ENCODE data around the gene ORC3. TPM values are rescaled to one million over a fixed set of nuclear protein-coding genes. Genes with fewer than 3 reads are reported as not detected.

ORC3 gene
- total and polyA plus RNA-seq, 3 experiments from 2014 or later: 31.1 to 34.1 (median 33.5) TPM

DNA sequence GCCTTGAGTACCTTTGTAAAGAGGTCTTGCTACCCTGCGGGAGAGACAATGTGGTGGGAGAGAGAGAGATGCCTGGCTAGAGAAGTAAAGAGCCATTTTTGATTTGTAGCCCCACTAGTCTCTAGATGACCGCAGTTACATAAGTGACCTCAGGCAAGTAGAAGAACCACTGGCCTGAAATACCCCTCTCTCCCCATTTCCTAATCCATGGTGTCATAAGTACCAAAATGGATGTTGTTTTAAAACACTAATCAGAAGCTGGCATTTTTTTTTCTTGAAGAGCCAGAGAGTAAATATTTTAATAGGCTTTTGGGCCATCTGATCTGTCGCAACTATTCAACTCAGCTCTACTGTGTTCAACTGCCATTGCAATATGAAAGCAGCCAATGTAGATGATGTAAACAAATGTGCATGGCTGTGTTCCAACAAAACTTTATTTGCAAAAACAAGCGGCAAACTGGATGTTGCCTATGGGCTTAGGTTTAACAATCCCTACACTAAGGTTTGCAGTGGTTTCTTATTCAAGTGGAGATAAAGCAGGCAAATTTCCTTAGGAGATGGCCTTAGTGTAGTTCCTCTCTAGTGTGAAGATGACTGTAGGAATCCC lies 36.7 kb upstream of the ORC3 start:
- Histone ChIP-seq H3K4me3 (ENCODE audit: low read length) (no peak overlapping the region), H3K27ac (ENCODE audit: low read depth, low read length) (no peak overlapping the region), H3K27me3 (ENCODE audit: insufficient read depth, low read length, poor library complexity, severe bottlenecking) (no peaks in the 10 kb centered on the region), H3K36me3 (ENCODE audit: insufficient read depth, low read length) (peaks cover under 1% of the 10 kb centered on the region), H3K9me3 (ENCODE audit: low read length) (no peaks in the 10 kb centered on the region), H3K4me1 (ENCODE audit: insufficient read depth, low read length) (no peaks in the 10 kb centered on the region)
- CTCF ChIA-PET: no interaction called here
- peaks cover 11 to 71% (median 27%) of the 10 kb centered on the region in 3 donors for H3K36me3 Mint-ChIP-seq
- POLR2A ChIA-PET: no interaction called here
- no peaks in the 10 kb centered on the region for H3K9me3 Mint-ChIP-seq
- peak overlapping the region in 3 of 8 donors; percentile 2 to 60 (median 5) for H3K27ac Mint-ChIP-seq
- no peak for DNase-seq
- no peak overlapping the region for H3K4me3 Mint-ChIP-seq
- no peaks in the 10 kb centered on the region for H3K27me3 Mint-ChIP-seq
- H3K4me1 Mint-ChIP-seq: peaks cover 11 to 25% (median 16%) of the 10 kb centered on the region in 3 donors

DNA sequence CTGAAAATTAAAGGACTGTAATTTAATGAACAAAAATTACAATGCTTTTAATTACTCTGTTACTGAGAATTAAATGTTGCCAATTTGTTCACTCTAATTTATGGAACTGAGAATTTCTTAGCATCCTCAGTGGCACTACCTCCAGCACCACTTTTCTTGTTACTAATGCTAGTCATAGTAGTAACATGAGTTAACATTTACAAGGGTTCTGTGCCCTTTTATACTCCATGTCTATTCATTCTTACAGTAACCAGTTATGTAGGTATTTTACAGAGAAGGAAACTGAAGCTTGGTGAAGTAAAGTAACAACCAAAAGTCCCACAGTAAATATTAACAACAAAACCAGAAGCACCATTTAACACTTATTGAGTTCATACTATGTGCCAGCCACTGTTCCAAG lies 34.4 kb upstream of the ORC3 start:
- Histone ChIP-seq H3K4me3 (ENCODE audit: low read length) (no peak overlapping the region), H3K4me1 (ENCODE audit: insufficient read depth, low read length) (no peaks in the 10 kb centered on the region), H3K9me3 (ENCODE audit: low read length) (no peaks in the 10 kb centered on the region), H3K27me3 (ENCODE audit: insufficient read depth, low read length, poor library complexity, severe bottlenecking) (no peaks in the 10 kb centered on the region), H3K27ac (ENCODE audit: low read depth, low read length) (no peak overlapping the region), H3K36me3 (ENCODE audit: insufficient read depth, low read length) (peaks cover 3% of the 10 kb centered on the region)
- H3K4me1 Mint-ChIP-seq: peaks cover 9 to 27% (median 18%) of the 10 kb centered on the region in 3 donors
- H3K27me3 Mint-ChIP-seq: no peaks in the 10 kb centered on the region
- no peak for DNase-seq
- H3K4me3 Mint-ChIP-seq: no peak overlapping the region
- ChIA-PET POLR2A (interaction anchor here (0.7 kb wide), 1 partner anchor 188 kb away, joined by 3 read pairs; no protein-coding TSS in a partner anchor), CTCF (no interaction called here)
- no peaks in the 10 kb centered on the region for H3K9me3 Mint-ChIP-seq
- peaks cover 13 to 67% (median 24%) of the 10 kb centered on the region in 3 donors for H3K36me3 Mint-ChIP-seq
- H3K27ac Mint-ChIP-seq: no peak overlapping the region

DNA sequence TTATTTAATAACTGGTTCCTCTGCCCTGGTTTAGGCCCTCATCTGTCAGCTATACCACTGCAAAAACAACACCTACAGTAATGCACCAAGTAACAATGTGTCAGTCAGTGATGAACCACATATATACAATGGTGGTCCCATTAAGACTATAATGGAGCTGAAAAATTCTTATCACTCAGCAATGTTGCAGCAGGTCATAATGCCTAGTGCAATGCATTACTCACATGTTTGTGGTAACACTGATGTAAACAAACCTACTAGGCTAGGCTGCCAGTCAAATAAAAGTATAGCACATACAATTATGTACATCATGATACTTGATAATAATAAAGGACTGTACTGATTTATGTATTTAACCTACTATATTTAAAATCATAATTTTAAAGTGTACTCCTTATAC lies 31.5 kb upstream of the ORC3 start:
- Histone ChIP-seq H3K27me3 (ENCODE audit: insufficient read depth, low read length, poor library complexity, severe bottlenecking) (no peaks in the 10 kb centered on the region), H3K4me1 (ENCODE audit: insufficient read depth, low read length) (no peaks in the 10 kb centered on the region), H3K4me3 (ENCODE audit: low read length) (no peak overlapping the region), H3K9me3 (ENCODE audit: low read length) (no peaks in the 10 kb centered on the region), H3K27ac (ENCODE audit: low read depth, low read length) (no peak overlapping the region), H3K36me3 (ENCODE audit: insufficient read depth, low read length) (peaks cover 15% of the 10 kb centered on the region)
- H3K27me3 Mint-ChIP-seq: no peaks in the 10 kb centered on the region
- H3K36me3 Mint-ChIP-seq: peaks cover 13 to 71% (median 24%) of the 10 kb centered on the region in 3 donors
- ChIA-PET POLR2A (no interaction called here), CTCF (interaction anchor here (1.2 kb wide), 1 partner anchor 165 kb away, joined by 3 read pairs; no protein-coding TSS in a partner anchor)
- H3K4me1 Mint-ChIP-seq: peaks cover 2 to 17% (median 13%) of the 10 kb centered on the region in 3 donors
- DNase-seq: no peak
- H3K4me3 Mint-ChIP-seq: no peak overlapping the region
- peak overlapping the region in 4 of 8 donors; percentile 6 to 50 (median 26) for H3K27ac Mint-ChIP-seq
- no peaks in the 10 kb centered on the region for H3K9me3 Mint-ChIP-seq

DNA sequence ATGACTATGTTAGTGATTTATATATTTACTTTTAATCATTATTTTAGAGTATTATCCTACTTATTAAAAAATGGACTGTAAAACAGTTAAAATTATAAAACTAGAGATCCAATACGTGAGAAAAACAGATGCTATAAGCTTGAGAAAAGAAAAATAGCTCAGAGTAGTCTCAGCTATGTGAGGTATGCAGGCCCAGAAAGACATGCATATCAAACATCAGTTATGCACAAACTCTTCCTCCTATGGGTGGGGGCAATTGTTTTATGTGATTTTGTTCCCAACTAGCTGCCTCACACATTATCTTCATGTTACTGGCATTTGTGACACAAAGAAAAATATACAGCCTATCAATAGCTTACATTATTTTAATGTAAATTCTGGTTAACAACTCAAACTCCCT lies 28.9 kb upstream of the ORC3 start:
- Histone ChIP-seq H3K36me3 (ENCODE audit: insufficient read depth, low read length) (peaks cover 16% of the 10 kb centered on the region), H3K9me3 (ENCODE audit: low read length) (no peaks in the 10 kb centered on the region), H3K4me1 (ENCODE audit: insufficient read depth, low read length) (no peaks in the 10 kb centered on the region), H3K27me3 (ENCODE audit: insufficient read depth, low read length, poor library complexity, severe bottlenecking) (no peaks in the 10 kb centered on the region), H3K4me3 (ENCODE audit: low read length) (no peak overlapping the region), H3K27ac (ENCODE audit: low read depth, low read length) (no peak overlapping the region)
- CTCF ChIA-PET: no interaction called here
- no peaks in the 10 kb centered on the region for H3K9me3 Mint-ChIP-seq
- peaks cover 4 to 68% (median 21%) of the 10 kb centered on the region in 3 donors for H3K36me3 Mint-ChIP-seq
- no peak for DNase-seq
- H3K4me3 Mint-ChIP-seq: no peak overlapping the region
- peaks cover 5 to 15% (median 13%) of the 10 kb centered on the region in 3 donors for H3K4me1 Mint-ChIP-seq
- H3K27ac Mint-ChIP-seq: peak overlapping the region in 1 of 8 donors; percentile 36
- POLR2A ChIA-PET: no interaction called here
- H3K27me3 Mint-ChIP-seq: no peaks in the 10 kb centered on the region

DNA sequence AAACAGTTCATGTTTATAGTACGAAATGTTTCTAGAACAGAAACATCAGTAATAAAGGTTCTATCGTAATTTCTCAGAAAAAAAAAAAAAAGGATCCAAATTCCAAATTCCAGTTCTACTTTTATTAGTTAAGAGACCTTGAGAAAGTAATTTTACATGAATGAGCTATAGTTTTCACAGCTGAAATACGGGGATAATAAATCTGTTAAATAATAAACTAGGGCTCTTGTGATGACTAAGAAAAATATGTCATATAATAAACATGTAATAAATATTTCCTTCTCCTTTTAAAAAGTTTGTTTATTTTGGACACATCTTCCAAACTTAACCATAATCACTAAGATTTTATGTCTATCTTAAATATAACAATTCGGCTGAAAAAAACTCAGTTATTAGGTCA lies 17.9 kb upstream of the ORC3 start:
- H3K36me3 Mint-ChIP-seq: peaks cover 9 to 48% (median 9%) of the 10 kb centered on the region in 3 donors
- ChIA-PET CTCF (no interaction called here), POLR2A (no interaction called here)
- no peak for DNase-seq
- Histone ChIP-seq H3K36me3 (ENCODE audit: insufficient read depth, low read length) (peaks cover 5% of the 10 kb centered on the region), H3K4me1 (ENCODE audit: insufficient read depth, low read length) (peaks cover 26% of the 10 kb centered on the region), H3K27ac (ENCODE audit: low read depth, low read length) (no peak overlapping the region), H3K9me3 (ENCODE audit: low read length) (no peaks in the 10 kb centered on the region), H3K4me3 (ENCODE audit: low read length) (no peak overlapping the region), H3K27me3 (ENCODE audit: insufficient read depth, low read length, poor library complexity, severe bottlenecking) (no peaks in the 10 kb centered on the region)
- peaks cover 49 to 68% (median 64%) of the 10 kb centered on the region in 3 donors for H3K4me1 Mint-ChIP-seq
- no peaks in the 10 kb centered on the region for H3K27me3 Mint-ChIP-seq
- H3K9me3 Mint-ChIP-seq: no peaks in the 10 kb centered on the region
- no peak overlapping the region for H3K4me3 Mint-ChIP-seq
- no peak overlapping the region for H3K27ac Mint-ChIP-seq

DNA sequence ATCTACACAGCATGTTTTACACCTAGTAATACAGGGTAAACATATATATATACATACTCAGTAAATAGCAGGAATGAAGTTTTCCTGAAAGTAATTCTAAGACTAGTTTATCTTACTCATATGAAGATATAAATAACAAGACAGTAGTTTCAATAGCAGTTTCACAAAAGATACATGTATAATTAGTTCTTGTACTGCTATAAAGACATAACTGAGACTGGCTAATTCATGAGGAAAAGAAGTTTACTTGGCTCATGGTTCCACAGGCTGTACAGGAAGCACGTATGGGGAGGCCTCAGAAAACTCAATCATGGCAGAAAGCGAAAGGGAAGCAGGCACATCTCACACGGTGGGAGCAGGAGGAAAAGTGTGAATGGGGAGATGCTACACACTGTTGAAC lies 17.1 kb upstream of the ORC3 start:
- Histone ChIP-seq H3K9me3 (ENCODE audit: low read length) (no peaks in the 10 kb centered on the region), H3K36me3 (ENCODE audit: insufficient read depth, low read length) (peaks cover 5% of the 10 kb centered on the region), H3K27ac (ENCODE audit: low read depth, low read length) (no peak overlapping the region), H3K4me1 (ENCODE audit: insufficient read depth, low read length) (peaks cover 26% of the 10 kb centered on the region), H3K4me3 (ENCODE audit: low read length) (no peak overlapping the region), H3K27me3 (ENCODE audit: insufficient read depth, low read length, poor library complexity, severe bottlenecking) (no peaks in the 10 kb centered on the region)
- peaks cover 53 to 75% (median 72%) of the 10 kb centered on the region in 3 donors for H3K4me1 Mint-ChIP-seq
- DNase-seq: no peak
- H3K4me3 Mint-ChIP-seq: peak overlapping the region in 2 of 7 donors; percentile 24 to 30
- H3K27me3 Mint-ChIP-seq: no peaks in the 10 kb centered on the region
- ChIA-PET POLR2A (no interaction called here), CTCF (no interaction called here)
- H3K9me3 Mint-ChIP-seq: no peaks in the 10 kb centered on the region
- H3K36me3 Mint-ChIP-seq: peaks cover 9 to 48% (median 11%) of the 10 kb centered on the region in 3 donors
- H3K27ac Mint-ChIP-seq: peak overlapping the region in 3 of 8 donors; percentile 26 to 57 (median 34)

DNA sequence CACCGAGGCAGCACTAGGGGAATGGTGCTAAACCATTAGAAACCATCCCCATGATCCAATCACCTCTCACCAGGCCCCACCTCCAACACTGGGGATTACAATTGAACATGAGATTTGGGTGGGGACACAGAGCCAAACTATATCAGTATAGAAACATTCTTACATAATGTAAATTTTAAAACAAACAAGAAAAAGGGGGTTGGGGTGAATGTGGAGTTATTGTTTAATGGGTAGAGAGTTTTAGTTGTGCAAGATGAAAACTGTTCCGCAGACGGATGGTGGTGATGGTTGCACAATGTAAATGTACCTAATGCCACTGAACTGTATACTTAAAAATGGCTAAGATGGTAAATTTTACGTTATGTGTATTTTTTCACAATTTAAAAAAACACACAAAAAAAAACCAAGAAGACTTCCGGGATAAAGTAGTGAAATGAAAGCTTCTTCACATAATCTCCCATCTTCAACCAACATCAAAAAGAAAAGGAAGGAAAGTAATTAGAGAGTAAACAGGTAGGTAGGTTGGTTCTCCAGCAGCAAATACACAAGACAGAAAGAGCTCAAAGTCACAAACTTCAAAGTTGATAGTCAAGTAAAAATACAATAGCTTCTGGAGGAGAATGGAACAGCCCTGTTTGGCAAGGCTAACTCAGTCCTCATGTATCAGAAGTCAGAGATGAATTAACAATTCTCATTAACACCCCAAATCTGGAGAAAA lies 16.5 kb upstream of the ORC3 start:
- H3K27me3 Mint-ChIP-seq: no peaks in the 10 kb centered on the region
- peaks cover 9 to 46% (median 11%) of the 10 kb centered on the region in 3 donors for H3K36me3 Mint-ChIP-seq
- H3K4me3 Mint-ChIP-seq: no peak overlapping the region
- CTCF ChIA-PET: interaction anchor here (0.8 kb wide), 1 partner anchor 11 kb away, joined by 3 read pairs; no protein-coding TSS in a partner anchor
- POLR2A ChIA-PET: no interaction called here
- H3K27me3 ChIP-seq (ENCODE audit: insufficient read depth, low read length, poor library complexity, severe bottlenecking): no peaks in the 10 kb centered on the region
- H3K4me1 ChIP-seq (ENCODE audit: insufficient read depth, low read length): peaks cover 26% of the 10 kb centered on the region
- peaks cover 56 to 79% (median 72%) of the 10 kb centered on the region in 3 donors for H3K4me1 Mint-ChIP-seq
- H3K9me3 ChIP-seq (ENCODE audit: low read length): no peaks in the 10 kb centered on the region
- no peak overlapping the region for H3K27ac ChIP-seq (ENCODE audit: low read depth, low read length)
- DNase-seq: no peak
- H3K36me3 ChIP-seq (ENCODE audit: insufficient read depth, low read length): no peaks in the 10 kb centered on the region
- peak overlapping the region in 3 of 8 donors; percentile 19 to 34 (median 26) for H3K27ac Mint-ChIP-seq
- no peaks in the 10 kb centered on the region for H3K9me3 Mint-ChIP-seq
- H3K4me3 ChIP-seq (ENCODE audit: low read length): no peak overlapping the region

DNA sequence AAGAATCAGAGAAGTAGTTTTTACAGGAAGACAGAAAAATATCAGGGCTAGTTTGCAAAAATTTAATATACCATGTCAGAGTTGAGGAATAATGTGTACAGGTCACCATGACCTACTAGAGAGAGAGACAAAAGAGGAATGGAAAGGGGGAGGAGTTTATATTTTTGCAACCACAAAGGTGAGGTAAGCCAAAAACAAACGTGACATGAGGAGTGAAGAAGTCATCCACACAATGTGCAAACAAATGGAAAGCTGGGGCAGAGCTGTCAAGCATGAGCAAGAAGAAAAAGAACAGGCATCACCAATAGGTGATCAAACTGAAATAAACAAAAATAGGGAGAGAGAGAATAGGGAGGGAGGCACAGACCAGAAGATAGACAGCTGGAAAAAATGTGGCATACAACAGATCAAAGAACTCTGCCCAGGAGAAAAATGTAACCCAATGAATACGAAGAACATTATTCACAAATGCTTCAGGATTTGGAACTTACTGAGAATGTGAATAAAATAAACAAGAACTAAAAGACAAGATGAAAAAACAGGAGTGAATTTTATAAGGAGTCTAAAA lies 15.6 kb upstream of the ORC3 start:
- CTCF ChIA-PET: no interaction called here

More for the DNA sequence above, 15.6 kb upstream of the ORC3 start:
- H3K4me3 ChIP-seq (ENCODE audit: low read length): no peak overlapping the region
- Mint-ChIP-seq H3K27ac (peak overlapping the region; percentile 4 to 47 (median 36)), H3K4me3 (peak overlapping the region in 5 of 7 donors; percentile 1 to 16 (median 5)), H3K9me3 (no peaks in the 10 kb centered on the region), H3K27me3 (no peaks in the 10 kb centered on the region), H3K4me1 (peaks cover 55 to 82% (median 71%) of the 10 kb centered on the region in 3 donors), H3K36me3 (peaks cover 9 to 45% (median 11%) of the 10 kb centered on the region in 3 donors)
- H3K27me3 ChIP-seq (ENCODE audit: insufficient read depth, low read length, poor library complexity, severe bottlenecking): no peaks in the 10 kb centered on the region
- no peak for DNase-seq
- H3K9me3 ChIP-seq (ENCODE audit: low read length): no peaks in the 10 kb centered on the region
- POLR2A ChIA-PET: no interaction called here
- no peaks in the 10 kb centered on the region for H3K36me3 ChIP-seq (ENCODE audit: insufficient read depth, low read length)
- no peak overlapping the region for H3K27ac ChIP-seq (ENCODE audit: low read depth, low read length)
- H3K4me1 ChIP-seq (ENCODE audit: insufficient read depth, low read length): peaks cover 26% of the 10 kb centered on the region

Measured in CD8-positive, alpha-beta memory T cell (primary cell).